Jurkat, Clone E6-1 (cell line): Measurements from ENCODE around the gene EIF4EBP2.

Experiments
- DNase-seq: peaks from one replicate; pipeline ENCODE4 v3.0.0-alpha.2; 2011; ENCODE audit warnings: low read depth, low spot score
- H3K4me3 ChIP-seq: 2 replicates; pipeline ENCODE4 v1.5.1; 2011; ENCODE audit warnings: mild to moderate bottlenecking, low read length, control low read depth, moderate library complexity

EIF4EBP2 gene

GRCh38 chr10:70376436-70377378, 27.2 kb upstream of the EIF4EBP2 start:
- no peak for DNase-seq

GRCh38 chr10:70378122-70378521, 25.8 kb upstream of the EIF4EBP2 start:
- DNase-seq: no peak
- no peak overlapping the region for H3K4me3 ChIP-seq

More at GRCh38 chr10:70376436-70377378, 27.2 kb upstream of the EIF4EBP2 start:
- no peak overlapping the region for H3K4me3 ChIP-seq

- no peak for DNase-seq
Observed at GRCh38 chr10:70379581-70380176, 24.3 kb upstream of the EIF4EBP2 start.

GRCh38 chr10:70380350-70381135, 23.4 kb upstream of the EIF4EBP2 start:
- DNase-seq: no peak
- H3K4me3 ChIP-seq: no peak overlapping the region

More at GRCh38 chr10:70379581-70380176, 24.3 kb upstream of the EIF4EBP2 start:
- no peak overlapping the region for H3K4me3 ChIP-seq

- peak overlapping the region; percentile 87 for H3K4me3 ChIP-seq
- DNase-seq: no peak
Observed at GRCh38 chr10:70381471-70382421, 22.2 kb upstream of the EIF4EBP2 start.

- no peak for DNase-seq
- no peak overlapping the region for H3K4me3 ChIP-seq
Observed at GRCh38 chr10:70391654-70392053, 12.3 kb upstream of the EIF4EBP2 start.

- DNase-seq: no peak
- no peak overlapping the region for H3K4me3 ChIP-seq
Observed at GRCh38 chr10:70396140-70396539, 7.8 kb upstream of the EIF4EBP2 start.

- DNase-seq: no peak
Observed at GRCh38 chr10:70399177-70399576, 4.8 kb upstream of the EIF4EBP2 start.

GRCh38 chr10:70403483-70404035, 386 bp upstream of the EIF4EBP2 start:
- peak overlapping the region; percentile 80 for H3K4me3 ChIP-seq
- no peak for DNase-seq

More at GRCh38 chr10:70399177-70399576, 4.8 kb upstream of the EIF4EBP2 start:
- H3K4me3 ChIP-seq: no peak overlapping the region

GRCh38 chr10:70404787-70405036, 767 bp downstream of the EIF4EBP2 start:
- peak overlapping the region; percentile 80 for H3K4me3 ChIP-seq
- DNase-seq: no peak

- peak; percentile 53 for DNase-seq
- peak overlapping the region; percentile 80 for H3K4me3 ChIP-seq
Observed at GRCh38 chr10:70405037-70405824, 1.3 kb downstream of the EIF4EBP2 start.

GRCh38 chr10:70409772-70410171, 5.8 kb downstream of the EIF4EBP2 start:
- DNase-seq: no peak
- no peak overlapping the region for H3K4me3 ChIP-seq

- H3K4me3 ChIP-seq: no peak overlapping the region
- no peak for DNase-seq
Observed at GRCh38 chr10:70410608-70411007, 6.7 kb downstream of the EIF4EBP2 start.

GRCh38 chr10:70412356-70412755, 8.4 kb downstream of the EIF4EBP2 start:
- H3K4me3 ChIP-seq: no peak overlapping the region
- DNase-seq: no peak

- H3K4me3 ChIP-seq: no peak overlapping the region
- no peak for DNase-seq
Observed at GRCh38 chr10:70417568-70417967, 13.6 kb downstream of the EIF4EBP2 start.

- no peak for DNase-seq
- H3K4me3 ChIP-seq: no peak overlapping the region
Observed at GRCh38 chr10:70418229-70418628, 14.3 kb downstream of the EIF4EBP2 start.

- DNase-seq: no peak
- H3K4me3 ChIP-seq: no peak overlapping the region
Observed at GRCh38 chr10:70418713-70419112, 14.8 kb downstream of the EIF4EBP2 start.

GRCh38 chr10:70424320-70424719, 20.4 kb downstream of the EIF4EBP2 start:
- no peak overlapping the region for H3K4me3 ChIP-seq
- no peak for DNase-seq
